Measurements from ENCODE around the gene ITIH2.

GRCh38 chr10:7700577-7701125 lies 2.5 kb upstream of the ITIH2 start:
- TF ChIP-seq POLR2A (IDR thresholded peaks at IDR 0.05; ENCODE audit: low read depth, low read length): no peak
- TF ChIP-seq TAF1 (IDR thresholded peaks at IDR 0.05; ENCODE audit: borderline replicate concordance, low read depth, low read length): no peak

Measured in GM12892 (cell line).